Progenitor cell of endocrine pancreas (in vitro differentiated cells): ENCODE measurements around the gene NQO1. TPM values are rescaled to one million over a fixed set of nuclear protein-coding genes. Genes with fewer than 3 reads are reported as not detected.

Source experiments
- DNase-seq: peaks from one replicate; pipeline ENCODE4 v3.0.0; 2021; ENCODE audit warnings: low spot score; ENCODE audit not compliant: unreplicated experiment
- H3K27ac Mint-ChIP-seq: 2 replicates; pipeline ENCODE4 v1.8.0; 2021; ENCODE audit warnings: mild to moderate bottlenecking, moderate library complexity, mixed read lengths
- H3K27me3 Mint-ChIP-seq: 2 replicates; pipeline ENCODE4 v1.8.0; 2021; ENCODE audit warnings: mixed read lengths
- H3K36me3 Mint-ChIP-seq: 2 replicates; pipeline ENCODE4 v1.8.0; 2022; ENCODE audit warnings: mixed read lengths; ENCODE audit not compliant: insufficient read depth
- H3K4me1 Mint-ChIP-seq: 2 replicates; pipeline ENCODE4 v1.8.0; 2021; ENCODE audit warnings: low read depth, mixed read lengths
- H3K4me3 Mint-ChIP-seq: 2 replicates; pipeline ENCODE4 v1.8.0; 2021; ENCODE audit warnings: low read depth, mild to moderate bottlenecking, moderate library complexity, mixed read lengths
- H3K9me3 Mint-ChIP-seq: 2 replicates; pipeline ENCODE4 v1.8.0; 2021; ENCODE audit warnings: low read depth, mixed read lengths
- CTCF ChIP-seq: fragments of 200-600 bp; sonication (generic); IDR thresholded peaks from one replicate; pipeline ENCODE4 v1.5.0; 2021; ENCODE audit warnings: antibody characterized with exemption, mild to moderate bottlenecking; ENCODE audit not compliant: unreplicated experiment
- total RNA-seq: library from RNA; stranded (reverse); gene quantifications from 2 replicates; pipeline ENCODE4 v1.2.1, GENCODE V29; 2021

NQO1 gene
- total RNA-seq, 1 donor from 2014 or later = 175 TPM

GRCh38 chr16:69712914-69713581 is 13.3 kb downstream of the NQO1 start:
- peaks cover 16% of the 10 kb centered on the region for H3K36me3 Mint-ChIP-seq
- H3K27me3 Mint-ChIP-seq = no peaks in the 10 kb centered on the region
- H3K9me3 Mint-ChIP-seq = no peaks in the 10 kb centered on the region
- H3K4me3 Mint-ChIP-seq = no peak overlapping the region
- no peak for TF ChIP-seq CTCF
- DNase-seq = no peak
- no peaks in the 10 kb centered on the region for H3K4me1 Mint-ChIP-seq
- peak overlapping the region; percentile 37 for H3K27ac Mint-ChIP-seq

- no peaks in the 10 kb centered on the region for H3K9me3 Mint-ChIP-seq
- no peaks in the 10 kb centered on the region for H3K27me3 Mint-ChIP-seq
- TF ChIP-seq CTCF = no peak
- no peak overlapping the region for H3K4me3 Mint-ChIP-seq
- DNase-seq = no peak
- H3K4me1 Mint-ChIP-seq = no peaks in the 10 kb centered on the region
- H3K27ac Mint-ChIP-seq = peak overlapping the region; percentile 62
- peaks cover 13% of the 10 kb centered on the region for H3K36me3 Mint-ChIP-seq
Measured at GRCh38 chr16:69712277-69712676, 14.1 kb downstream of the NQO1 start.

GRCh38 chr16:69711115-69711740 is 15.1 kb downstream of the NQO1 start:
- peaks cover 3% of the 10 kb centered on the region for H3K4me1 Mint-ChIP-seq
- DNase-seq = no peak
- TF ChIP-seq CTCF = no peak
- H3K27ac Mint-ChIP-seq = peak overlapping the region; percentile 37
- no peaks in the 10 kb centered on the region for H3K9me3 Mint-ChIP-seq
- H3K36me3 Mint-ChIP-seq = peaks cover 8% of the 10 kb centered on the region
- no peak overlapping the region for H3K4me3 Mint-ChIP-seq
- no peaks in the 10 kb centered on the region for H3K27me3 Mint-ChIP-seq

GRCh38 chr16:69709456-69710084 is 16.8 kb downstream of the NQO1 start:
- DNase-seq = no peak
- Mint-ChIP-seq H3K27ac (no peak overlapping the region), H3K4me3 (no peak overlapping the region), H3K9me3 (no peaks in the 10 kb centered on the region), H3K36me3 (peaks cover 7% of the 10 kb centered on the region), H3K27me3 (no peaks in the 10 kb centered on the region), H3K4me1 (peaks cover 3% of the 10 kb centered on the region)
- peak; percentile 70 for TF ChIP-seq CTCF

GRCh38 chr16:69707920-69708683 is 18.3 kb downstream of the NQO1 start:
- H3K4me3 Mint-ChIP-seq = no peak overlapping the region
- peaks cover 7% of the 10 kb centered on the region for H3K36me3 Mint-ChIP-seq
- no peak for TF ChIP-seq CTCF
- H3K27ac Mint-ChIP-seq = peak overlapping the region; percentile 20
- DNase-seq = no peak
- H3K4me1 Mint-ChIP-seq = peaks cover 6% of the 10 kb centered on the region
- no peaks in the 10 kb centered on the region for H3K9me3 Mint-ChIP-seq
- H3K27me3 Mint-ChIP-seq = no peaks in the 10 kb centered on the region
